ENCODE results near the gene NKIRAS2. TPM values are rescaled to one million over a fixed set of nuclear protein-coding genes. Genes with fewer than 3 reads are reported as not detected.

The NKIRAS2 gene
- total RNA-seq, 1 donor from 2014 or later = 23.7 TPM

DNA sequence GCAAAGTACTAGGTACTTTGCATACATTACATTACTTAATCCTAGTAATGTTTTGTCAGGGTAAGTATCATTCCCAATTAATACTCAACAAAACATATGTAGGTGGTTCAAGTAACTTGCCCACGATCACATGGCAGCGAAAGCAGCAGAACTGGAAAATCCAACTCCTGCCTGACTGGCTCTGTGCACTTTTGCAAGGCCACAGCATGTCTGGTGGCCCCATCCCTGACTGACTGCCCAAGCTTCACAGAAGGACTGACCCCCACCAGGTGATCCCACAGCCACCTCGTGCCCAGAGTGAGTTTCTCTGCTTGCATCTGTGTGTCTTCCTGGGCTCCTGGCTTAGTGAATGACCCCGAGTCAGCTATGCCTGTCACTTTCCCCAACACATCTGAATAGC lies 41.9 kb upstream of the NKIRAS2 start:
- no peaks in the 10 kb centered on the region for H3K4me1 ChIP-seq
- no peaks in the 10 kb centered on the region for H3K27me3 ChIP-seq
- peaks cover 8% of the 10 kb centered on the region for H3F3A ChIP-seq (ENCODE audit: low read depth)
- no peak for TF ChIP-seq EZH2phosphoT487 (IDR thresholded peaks at IDR 0.05)
- no peak for TF ChIP-seq EZH2 (IDR thresholded peaks at IDR 0.05)
- TF ChIP-seq, protein P1, sequence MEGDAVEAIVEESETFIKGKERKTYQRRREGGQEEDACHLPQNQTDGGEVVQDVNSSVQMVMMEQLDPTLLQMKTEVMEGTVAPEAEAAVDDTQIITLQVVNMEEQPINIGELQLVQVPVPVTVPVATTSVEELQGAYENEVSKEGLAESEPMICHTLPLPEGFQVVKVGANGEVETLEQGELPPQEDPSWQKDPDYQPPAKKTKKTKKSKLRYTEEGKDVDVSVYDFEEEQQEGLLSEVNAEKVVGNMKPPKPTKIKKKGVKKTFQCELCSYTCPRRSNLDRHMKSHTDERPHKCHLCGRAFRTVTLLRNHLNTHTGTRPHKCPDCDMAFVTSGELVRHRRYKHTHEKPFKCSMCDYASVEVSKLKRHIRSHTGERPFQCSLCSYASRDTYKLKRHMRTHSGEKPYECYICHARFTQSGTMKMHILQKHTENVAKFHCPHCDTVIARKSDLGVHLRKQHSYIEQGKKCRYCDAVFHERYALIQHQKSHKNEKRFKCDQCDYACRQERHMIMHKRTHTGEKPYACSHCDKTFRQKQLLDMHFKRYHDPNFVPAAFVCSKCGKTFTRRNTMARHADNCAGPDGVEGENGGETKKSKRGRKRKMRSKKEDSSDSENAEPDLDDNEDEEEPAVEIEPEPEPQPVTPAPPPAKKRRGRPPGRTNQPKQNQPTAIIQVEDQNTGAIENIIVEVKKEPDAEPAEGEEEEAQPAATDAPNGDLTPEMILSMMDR (IDR thresholded peaks at IDR 0.05) = no peak
- H3K4me2 ChIP-seq = no peak overlapping the region
- H4K20me1 ChIP-seq (ENCODE audit: low read depth) = peaks cover 11% of the 10 kb centered on the region
- no peak overlapping the region for H2AFZ ChIP-seq (replicated peaks)
- H3K27ac ChIP-seq = no peak overlapping the region
- H3K27ac Mint-ChIP-seq = no peak overlapping the region
- no peaks in the 10 kb centered on the region for H3K9me3 Mint-ChIP-seq
- H3K36me3 Mint-ChIP-seq = peaks cover 34% of the 10 kb centered on the region
- H3K79me2 ChIP-seq (ENCODE audit: low read depth) = no peaks in the 10 kb centered on the region
- H3K4me3 ChIP-seq = no peak overlapping the region
- H3K27me3 Mint-ChIP-seq (ENCODE audit: insufficient read depth, low read depth) = peaks cover 2% of the 10 kb centered on the region
- no peak overlapping the region for H3K9ac ChIP-seq
- H3K4me1 Mint-ChIP-seq = no peaks in the 10 kb centered on the region
- peaks cover 5% of the 10 kb centered on the region for H3K36me3 ChIP-seq
- H3K4me3 Mint-ChIP-seq = no peak overlapping the region
- no peak for DNase-seq (ENCODE audit: low spot score)
- H3K9me3 ChIP-seq (ENCODE audit: low read depth) = no peaks in the 10 kb centered on the region

DNA sequence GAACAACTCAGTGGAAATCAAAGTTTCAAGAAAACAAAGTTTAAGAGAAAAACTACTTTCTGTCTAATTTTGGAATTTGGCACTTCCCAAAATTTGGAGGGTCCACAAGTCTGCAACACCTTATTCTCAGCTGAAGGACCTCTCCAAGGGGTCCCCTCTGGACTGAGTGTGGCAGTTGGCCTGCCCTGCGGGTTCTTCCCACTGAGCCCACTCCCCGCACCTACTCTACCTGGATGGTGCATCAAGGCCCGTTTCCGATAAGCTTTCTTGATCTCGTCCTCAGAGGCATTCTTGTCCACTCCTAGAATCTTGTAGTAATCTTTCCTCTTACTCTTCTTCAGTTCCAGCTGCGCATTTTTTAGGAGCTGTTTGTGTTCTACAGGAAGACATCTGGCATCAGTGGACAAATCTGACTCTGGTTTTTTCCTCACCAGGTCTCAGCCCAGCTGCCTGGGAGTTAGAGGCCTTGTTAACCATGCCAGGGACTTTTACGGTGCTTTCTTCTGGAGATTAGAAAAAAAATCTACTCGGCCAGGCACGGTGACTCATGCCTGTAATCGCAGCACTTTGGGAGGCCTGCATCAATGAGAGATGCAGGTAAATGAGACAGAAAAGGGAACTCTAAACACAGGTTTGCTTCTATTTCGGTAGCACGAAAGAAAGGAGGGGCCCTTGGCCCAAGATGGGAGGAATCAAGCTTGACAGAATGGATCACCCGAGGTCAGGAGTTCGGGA lies 37.7 kb upstream of the NKIRAS2 start:
- Histone ChIP-seq H3K4me2 (no peak overlapping the region), H3K79me2 (ENCODE audit: low read depth) (no peaks in the 10 kb centered on the region), H3K36me3 (peaks cover 19% of the 10 kb centered on the region), H3K9me3 (ENCODE audit: low read depth) (no peaks in the 10 kb centered on the region), H3K4me1 (no peaks in the 10 kb centered on the region), H3F3A (ENCODE audit: low read depth) (peaks cover 9% of the 10 kb centered on the region), H3K27ac (no peak overlapping the region), H3K27me3 (no peaks in the 10 kb centered on the region), H2AFZ (replicated peaks) (no peak overlapping the region), H3K9ac (no peak overlapping the region), H4K20me1 (ENCODE audit: low read depth) (no peaks in the 10 kb centered on the region), H3K4me3 (no peak overlapping the region)
- Mint-ChIP-seq H3K4me3 (no peak overlapping the region), H3K27me3 (ENCODE audit: insufficient read depth, low read depth) (peaks cover 5% of the 10 kb centered on the region), H3K9me3 (no peaks in the 10 kb centered on the region), H3K4me1 (peaks cover 3% of the 10 kb centered on the region), H3K27ac (no peak overlapping the region), H3K36me3 (peaks cover 37% of the 10 kb centered on the region)
- DNase-seq (ENCODE audit: low spot score) = no peak
- no peak for TF ChIP-seq EZH2phosphoT487 (IDR thresholded peaks at IDR 0.05)
- TF ChIP-seq, protein P1 (IDR thresholded peaks at IDR 0.05) = no peak

DNA sequence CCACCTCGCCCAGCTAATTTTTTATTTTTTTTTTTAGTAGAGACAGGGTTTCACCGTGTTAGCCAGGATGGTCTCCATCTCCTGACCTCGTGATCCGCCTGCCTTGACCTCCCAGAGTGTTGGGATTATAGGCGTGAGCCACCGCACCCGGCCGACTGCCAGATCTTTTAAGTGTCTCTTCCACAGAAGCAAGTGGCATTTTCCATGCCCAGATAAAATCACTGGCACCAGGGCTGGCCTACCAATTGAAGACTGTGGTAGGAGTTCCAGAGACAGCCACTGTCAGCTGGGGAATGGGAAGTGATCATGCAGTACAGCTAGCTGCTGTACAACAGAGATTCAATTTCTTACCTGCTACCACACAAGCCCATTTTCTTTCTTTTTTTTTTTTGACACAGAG lies 35.4 kb upstream of the NKIRAS2 start:
- H3K36me3 ChIP-seq = peaks cover 19% of the 10 kb centered on the region
- H3K9me3 ChIP-seq (ENCODE audit: low read depth) = no peaks in the 10 kb centered on the region
- H3K9me3 Mint-ChIP-seq = no peaks in the 10 kb centered on the region
- H3K27me3 Mint-ChIP-seq (ENCODE audit: insufficient read depth, low read depth) = peaks cover 5% of the 10 kb centered on the region
- DNase-seq (ENCODE audit: low spot score) = no peak
- no peak overlapping the region for H3K4me3 Mint-ChIP-seq
- TF ChIP-seq EZH2phosphoT487 (IDR thresholded peaks at IDR 0.05) (no peak), EZH2 (IDR thresholded peaks at IDR 0.05) (no peak)
- TF ChIP-seq, protein P1 (IDR thresholded peaks at IDR 0.05) = no peak
- H3K36me3 Mint-ChIP-seq = peaks cover 42% of the 10 kb centered on the region
- no peak overlapping the region for H2AFZ ChIP-seq (replicated peaks)
- no peak overlapping the region for H3K4me3 ChIP-seq
- H4K20me1 ChIP-seq (ENCODE audit: low read depth) = no peaks in the 10 kb centered on the region
- no peaks in the 10 kb centered on the region for H3K4me1 ChIP-seq
- H3K9ac ChIP-seq = no peak overlapping the region
- no peak overlapping the region for H3K27ac Mint-ChIP-seq
- peaks cover 3% of the 10 kb centered on the region for H3K4me1 Mint-ChIP-seq
- H3K27ac ChIP-seq = no peak overlapping the region
- H3K79me2 ChIP-seq (ENCODE audit: low read depth) = no peaks in the 10 kb centered on the region
- H3F3A ChIP-seq (ENCODE audit: low read depth) = peaks cover 4% of the 10 kb centered on the region
- H3K27me3 ChIP-seq = no peaks in the 10 kb centered on the region
- H3K4me2 ChIP-seq = no peak overlapping the region

Data from neural progenitor cell (in vitro differentiated cells).